Adipose tissue (tissue), 3 donors: ENCODE data around the gene DDIT4. TPM values are rescaled to one million over a fixed set of nuclear protein-coding genes. Genes with fewer than 3 reads are reported as not detected.

Experiments
- H3K27ac ChIP-seq: one replicate; pipeline ENCODE4 v1.5.1; 2013; ENCODE audit warnings: low read depth, low read length
- WGBS, 3 donors: extraction: QIAGEN DNeasy Blood & Tissue Kit; methylation state at CpG; one replicate each; pipeline ENCODE4 v1.1.7; 2013; 5-methylcytosine and 5-hydroxymethylcytosine counted together
- polyA plus RNA-seq, 3 donors: library from polyadenylated mRNA; stranded (reverse); fragments of 200-250 nt; gene quantifications; one replicate each; pipeline ENCODE4 v1.2.3, GENCODE V29; 2013
- donor health status: healthy with polysubstance abuse.
- donor health status: Bipolar disorder and iron deficiency.
- donor health status: healthy.

Gene DDIT4
- polyA plus RNA-seq, 3 donors: 103 to 1,196 (median 199) TPM

- no peak overlapping the region for H3K27ac ChIP-seq
- WGBS, 3 donors: 91 to 92% (median 91%) methylated on average over 16 of the region's 16 CpGs
These were observed 48.7 kb downstream of the DDIT4 start for GRCh38 chr10:72322280-72323058.

GRCh38 chr10:72323108-72323749 lies 49.5 kb downstream of the DDIT4 start:
- no peak overlapping the region for H3K27ac ChIP-seq
- WGBS, 3 donors: 88 to 91% (median 89%) methylated on average over 10 of the region's 10 CpGs

GRCh38 chr10:72323771-72324191 lies 50.1 kb downstream of the DDIT4 start:
- WGBS, 3 donors: 50 to 54% (median 53%) methylated on average over 12 of the region's 12 CpGs
- H3K27ac ChIP-seq: no peak overlapping the region

Other genes with a start within 250 kb of the DDIT4 start
- gene SPOCK2, start 185.4 kb upstream of the DDIT4 start, polyA plus RNA-seq: 1 to 10 TPM; 3.6 to 7.8 (median 5.2) TPM
- 100 to 1,000 TPM in 2 of 3 donors, 10 to 100 TPM in 1; 97.2 to 165 (median 110) TPM for gene ANAPC16, start 57.9 kb upstream of the DDIT4 start, polyA plus RNA-seq
- gene ASCC1, start 57.6 kb upstream of the DDIT4 start, polyA plus RNA-seq: 10 to 100 TPM; 13.3 to 34.1 (median 18.0) TPM
- 10 to 100 TPM; 14.4 to 32.7 (median 19.4) TPM for gene DNAJB12, start 81.0 kb downstream of the DDIT4 start, polyA plus RNA-seq